K562 (cell line): ENCODE data around the gene IBA57. TPM values are rescaled to one million over a fixed set of nuclear protein-coding genes. Genes with fewer than 3 reads are reported as not detected.

Source experiments
- ATAC-seq: fragments of 200-7000 bp; cut with Tn5 transposase; 3 replicates; pipeline ENCODE4 v1.9.1; 2020; ENCODE audit warnings: moderate library complexity
- BruUV-seq: library from RNA; stranded (reverse); fragments of 400-500 nt; replicated peaks from 2 replicates; lab custom pipeline; 2021; lab: Mats Ljungman, UMichigan
- CTCF ChIA-PET: fragments of 300-600 bp; formaldehyde crosslinking; extraction: SDS; loops from one replicate; lab custom pipeline; 2021; ENCODE audit warnings: low intra/inter-chr PET ratio; lab: Yijun Ruan, JAX
- POLR2A ChIA-PET: fragments of 300-600, 350-650 bp; sonication (Branson Sonifier 250); formaldehyde crosslinking; extraction: SDS; loops from one replicate; lab custom pipeline; 2021; ENCODE audit warnings: antibody characterized with exemption, inconsistent platforms; lab: Yijun Ruan, JAX
- DNase-seq, 4 experiments: peaks; one replicate each; pipeline versions ENCODE4 v3.0.0 to v3.0.0-alpha.2; 2011 to 2018; ENCODE audit warnings: low spot score in 3 of 4, mixed read lengths in 3 of 4; ENCODE audit errors: extremely low read depth in 1 of 4
- FAIRE-seq: peaks from 2 replicates; lab custom pipeline; 2011; peaks lifted over from hg19 to GRCh38; lab: Jason Lieb, UNC
- H2AFZ ChIP-seq: 2 replicates; pipeline ENCODE4 v1.6.0; 2011; ENCODE audit warnings: low read depth, low read length, control low read depth, inconsistent platforms
- H3K27ac ChIP-seq: fragments of 200-600 bp; 3 replicates; pipeline ENCODE4 v1.8.0; 2011; ENCODE audit warnings: low read depth, mild to moderate bottlenecking, control low read depth, inconsistent platforms, low read length, moderate library complexity, mixed read lengths; ENCODE audit errors: extremely low read depth
- H3K27me3 ChIP-seq, 2 experiments: fragments of 300-600 bp in 1 of 2; 2 replicates in 1 of 2; 3 replicates in 1 of 2; pipeline versions ENCODE4 v1.6.0 to v1.8.0; 2011; ENCODE audit warnings: inconsistent platforms in 2 of 2, low read length in 2 of 2, mild to moderate bottlenecking in 1 of 2, mixed read lengths in 1 of 2, moderate library complexity in 1 of 2; ENCODE audit not compliant: control insufficient read depth in 2 of 2, insufficient read depth in 2 of 2
- H3K36me3 ChIP-seq: fragments of 300-600 bp; 3 replicates; pipeline ENCODE4 v1.8.0; 2011; ENCODE audit warnings: mild to moderate bottlenecking, low read length, inconsistent platforms; ENCODE audit not compliant: control insufficient read depth, insufficient read depth
- H3K4me1 ChIP-seq, 2 experiments: fragments of 200-600 bp in 1 of 2; replicated peaks in 1 of 2; 2 replicates in 1 of 2; 3 replicates in 1 of 2; pipeline versions ENCODE4 v1.5.1 to v1.8.0; 2011; ENCODE audit warnings: inconsistent platforms in 2 of 2, low read length in 2 of 2, mild to moderate bottlenecking in 1 of 2, mixed read lengths in 1 of 2, moderate library complexity in 1 of 2; ENCODE audit not compliant: control insufficient read depth in 2 of 2, insufficient read depth in 2 of 2
- H3K4me2 ChIP-seq: 2 replicates; pipeline ENCODE4 v1.6.1; 2011; ENCODE audit warnings: low read length, control low read depth, inconsistent platforms, mixed read lengths; ENCODE audit not compliant: insufficient read depth
- H3K4me3 ChIP-seq: fragments of 200-600 bp; sonication (generic), shearing (Covaris generic); 2 replicates; pipeline ENCODE4 v1.5.1; 2016; ENCODE audit warnings: control low read depth, inconsistent platforms
- H3K79me2 ChIP-seq: fragments of 200-600 bp; 3 replicates; pipeline ENCODE4 v1.8.0; 2011; ENCODE audit warnings: low read length, inconsistent platforms; ENCODE audit not compliant: control insufficient read depth, insufficient read depth
- H3K9ac ChIP-seq, 2 experiments: 2 replicates each; pipeline versions ENCODE4 v1.6.0 to v1.6.1; 2011; ENCODE audit warnings: low read depth in 2 of 2, low read length in 2 of 2, control low read depth in 1 of 2, inconsistent platforms in 1 of 2, mild to moderate bottlenecking in 1 of 2, mixed read lengths in 1 of 2; ENCODE audit not compliant: insufficient read depth in 1 of 2
- H3K9me1 ChIP-seq: one replicate; pipeline ENCODE4 v1.6.0; 2011; ENCODE audit warnings: inconsistent platforms, mild to moderate bottlenecking, low read length, moderate library complexity; ENCODE audit not compliant: control insufficient read depth, insufficient read depth
- H3K9me3 ChIP-seq: replicated peaks from 2 replicates; pipeline ENCODE4 v1.5.1; 2011; ENCODE audit warnings: low read depth, low read length, inconsistent platforms; ENCODE audit not compliant: control insufficient read depth, insufficient read depth
- H4K20me1 ChIP-seq: replicated peaks from 2 replicates; pipeline ENCODE4 v1.6.1; 2011; ENCODE audit warnings: low read length, inconsistent platforms, mixed read lengths; ENCODE audit not compliant: control insufficient read depth, insufficient read depth
- ATF7 ChIP-seq: fragments of 450-650 bp; IDR thresholded peaks from 2 replicates; pipeline ENCODE4 v1.7.1; 2014; ENCODE audit warnings: mild to moderate bottlenecking, moderate library complexity
- CLOCK ChIP-seq: fragments of 250-450 bp; sonication (Bioruptor Pico); IDR thresholded peaks from 2 replicates; pipeline ENCODE4 v1.4.0; 2020; ENCODE audit warnings: mild to moderate bottlenecking, moderate library complexity, borderline replicate concordance
- DDX20 ChIP-seq: fragments of 450-650 bp; IDR thresholded peaks from 2 replicates; pipeline ENCODE4 v1.6.1; 2016; ENCODE audit warnings: missing genetic modification characterization, low read depth, mild to moderate bottlenecking, missing compliant biosample characterization, moderate library complexity
- EP300 ChIP-seq: IDR thresholded peaks from 2 replicates; pipeline ENCODE4 v1.6.1; 2012; ENCODE audit warnings: low read length, improper control_type of control experiment
- HINFP ChIP-seq: fragments of 450-650 bp; conservative IDR thresholded peaks from 2 replicates; pipeline ENCODE4 v1.6.1; 2016; ENCODE audit warnings: missing genetic modification characterization, low read depth, mild to moderate bottlenecking, control low read depth, missing compliant biosample characterization
- MYNN ChIP-seq, 2 experiments: sonication (generic); formaldehyde crosslinking in 1 of 2; IDR thresholded peaks; 2 replicates each; pipeline versions ENCODE4 v1.5.0 to v1.6.1; 2016 to 2020; ENCODE audit warnings: antibody characterized with exemption in 1 of 2, missing genetic modification reagents in 1 of 2
- SNIP1 ChIP-seq: fragments of 450-650 bp; IDR thresholded peaks from 2 replicates; pipeline ENCODE4 v1.7.1; 2017; ENCODE audit warnings: low read depth, mild to moderate bottlenecking
- TBP ChIP-seq: optimal IDR thresholded peaks from 2 replicates; pipeline ENCODE3; 2011; ENCODE audit warnings: low read depth, low read length, improper control_type of control experiment
- TEAD2 ChIP-seq: fragments of 450-650 bp; IDR thresholded peaks from 2 replicates; pipeline ENCODE4 v1.6.1; 2016; ENCODE audit warnings: missing genetic modification characterization, control low read depth, missing compliant biosample characterization
- ZNF232 ChIP-seq: sonication (generic); formaldehyde crosslinking; IDR thresholded peaks from 2 replicates; pipeline ENCODE4 v1.8.0; 2022; ENCODE audit warnings: mild to moderate bottlenecking, missing genetic modification reagents
- ZNF639 ChIP-seq, 2 experiments: fragments of 200-800 bp in 1 of 2; sonication (Bioruptor generic) in 1 of 2; sonication (generic) in 1 of 2; formaldehyde crosslinking in 1 of 2; IDR thresholded peaks in 1 of 2; conservative IDR thresholded peaks in 1 of 2; 2 replicates each; pipeline versions ENCODE4 v1.5.0 to v1.6.1; 2016 to 2020; ENCODE audit warnings: missing compliant biosample characterization in 1 of 2, missing genetic modification characterization in 1 of 2, missing genetic modification reagents in 1 of 2
- WGBS: fragments of 100-300 bp; shearing (Covaris generic); methylation state at CpG from one replicate; pipeline ENCODE4 v1.1.6; 2016; ENCODE audit warnings: low coverage, mixed read lengths; ENCODE audit not compliant: insufficient coverage; ENCODE audit errors: missing lambda C conversion rate; 5-methylcytosine and 5-hydroxymethylcytosine counted together
- in situ Hi-C: fragments of 300-500 bp; cut with MboI; formaldehyde crosslinking; loops from 4 replicates; pipeline ENCODE4 v1.15.0; 2018; ENCODE audit warnings: inconsistent platforms, mixed read lengths
- intact Hi-C: fragments of 100-400 bp; cut with micrococcal nuclease; formaldehyde crosslinking; loops from 2 replicates; pipeline ENCODE4 v1.14.2; 2022
- polyA plus RNA-seq, 8 experiments: library from polyadenylated mRNA; depleted of rRNA in 4 of 8; stranded (reverse) in 5 of 8; unstranded in 3 of 8; fragments of >200 nt; fragmentation: Nextera tagmentation in 2 of 8; fragmentation: Illumina TruSeq in 1 of 8; extraction: Ambion mirVana in 2 of 8; extraction: Trizol in 1 of 8; gene quantifications; 2 replicates each; pipeline versions ENCODE4 v1.2.1 to v1.2.3, GENCODE V29; 2011 to 2014; ENCODE audit warnings: inconsistent platforms in 1 of 8, missing spikeins in 1 of 8
- total RNA-seq, 7 experiments: library from RNA; depleted of rRNA in 6 of 7; stranded (reverse); fragments of >200 nt in 6 of 7; fragmentation: Illumina TruSeq in 2 of 7; extraction: Trizol in 2 of 7; gene quantifications; 2 replicates each; pipeline versions ENCODE4 v1.2.1 to v1.2.3, GENCODE V29; 2011 to 2021; ENCODE audit warnings: low replicate concordance in 1 of 7
- TF ChIP-seq, protein P1 (sequence below): fragments of 450-650 bp; formaldehyde crosslinking; IDR thresholded peaks from 2 replicates; pipeline ENCODE4 v1.4.0; 2020; ENCODE audit warnings: mild to moderate bottlenecking, moderate library complexity

The IBA57 gene
- total and polyA plus RNA-seq, 9 of the 15 experiments (the other 6 are each of a cell fraction or from before 2014, with no cell fraction given) = 0.77 to 15.5 (median 2.7) TPM

- TF ChIP-seq DDX20 (tag) (peak; percentile 42; the same call in 1 of the 2 replicates), TEAD2 (tag) (0 out of 2 replicates have a peak, but pooled peaks have one; percentile 37), ZNF232 (no peak), EP300 (no peak), MYNN (IDR thresholded peaks at IDR 0.05) (no peak), MYNN (CRISPR knock-in tag; IDR thresholded peaks at IDR 0.05) (no peak)
- TF ChIP-seq, protein P1, sequence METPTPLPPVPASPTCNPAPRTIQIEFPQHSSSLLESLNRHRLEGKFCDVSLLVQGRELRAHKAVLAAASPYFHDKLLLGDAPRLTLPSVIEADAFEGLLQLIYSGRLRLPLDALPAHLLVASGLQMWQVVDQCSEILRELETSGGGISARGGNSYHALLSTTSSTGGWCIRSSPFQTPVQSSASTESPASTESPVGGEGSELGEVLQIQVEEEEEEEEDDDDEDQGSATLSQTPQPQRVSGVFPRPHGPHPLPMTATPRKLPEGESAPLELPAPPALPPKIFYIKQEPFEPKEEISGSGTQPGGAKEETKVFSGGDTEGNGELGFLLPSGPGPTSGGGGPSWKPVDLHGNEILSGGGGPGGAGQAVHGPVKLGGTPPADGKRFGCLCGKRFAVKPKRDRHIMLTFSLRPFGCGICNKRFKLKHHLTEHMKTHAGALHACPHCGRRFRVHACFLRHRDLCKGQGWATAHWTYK (CRISPR knock-in tag) = peak; percentile 62; the same call in 1 of the 2 replicates
Observed at GRCh38 chr1:228125185-228125584, 40.4 kb upstream of the IBA57 start (continued).

DNA sequence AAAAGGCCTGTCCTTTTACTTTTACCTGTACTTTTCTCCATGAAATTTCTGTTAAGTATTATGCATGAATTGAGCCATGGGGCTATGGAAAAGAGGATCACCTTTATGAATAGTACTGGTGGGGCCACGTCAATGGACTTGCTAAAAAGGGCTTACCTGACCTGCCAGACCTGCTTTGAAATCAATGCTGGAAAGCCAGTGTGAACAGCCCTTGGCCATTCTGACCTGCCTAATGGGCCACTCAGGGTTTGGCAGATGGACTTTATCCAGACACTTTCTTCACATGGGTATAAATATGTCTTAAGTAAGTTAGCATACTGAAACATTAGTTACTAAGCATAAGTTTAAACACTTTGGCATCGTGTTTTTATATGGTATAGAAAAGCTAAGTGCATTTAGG is 33.8 kb upstream of the IBA57 start:
- no peaks in the 10 kb centered on the region for H4K20me1 ChIP-seq
- H2AFZ ChIP-seq = no peak overlapping the region
- H3K4me2 ChIP-seq = no peak overlapping the region
- POLR2A ChIA-PET = interaction anchor here (0.6 to 2.1 kb wide), 2 partner anchors 9 to 48 kb away, joined by 3 to 6 read pairs; no protein-coding TSS in a partner anchor
- peaks cover 3 to 6% of the 10 kb centered on the region in 2 experiments; a peak in 3 of 5 replicates for H3K4me1 ChIP-seq
- intact Hi-C loops = loop anchor here (1.0 to 5.0 kb wide), 6 partner anchors 35 to 384 kb away; a partner anchor contains a TSS
- ATAC-seq = no peak
- no peaks in the 10 kb centered on the region for H3K9me1 ChIP-seq
- H3K27ac ChIP-seq = no peak overlapping the region
- no peak overlapping the region for H3K4me3 ChIP-seq
- H3K9me3 ChIP-seq = no peaks in the 10 kb centered on the region
- no peaks in the 10 kb centered on the region for H3K27me3 ChIP-seq
- no TSS peak for BruUV-seq
- no peak for DNase-seq
- H3K36me3 ChIP-seq = no peaks in the 10 kb centered on the region
- CTCF ChIA-PET = interaction anchor here (0.8 to 3.2 kb wide), 3 partner anchors 60 to 384 kb away, joined by 4 to 13 read pairs (median 5); no protein-coding TSS in a partner anchor
- 29% methylated on average over 2 of the region's 2 CpGs for WGBS
- no peaks in the 10 kb centered on the region for H3K79me2 ChIP-seq
- in situ Hi-C loops = no loop called here
- H3K9ac ChIP-seq = no peak overlapping the region
- no peak for FAIRE-seq
- TF ChIP-seq HINFP (tag) (no peak), ZNF639 (CRISPR knock-in tag; conservative IDR thresholded peaks at IDR 0.05 in 1 of 2, IDR thresholded peaks at IDR 0.05 in 1 of 2) (no peak), TBP (no peak), SNIP1 (no peak), CLOCK (CRISPR knock-in tag) (no peak), ATF7 (no peak)
